ENCODE measurements around the gene JUP. TPM values are rescaled to one million over a fixed set of nuclear protein-coding genes. Genes with fewer than 3 reads are reported as not detected.

The JUP gene
- total RNA-seq, 4 donors from 2014 or later = 22.7 to 96.3 (median 57.6) TPM

- no peak for TF ChIP-seq CTCF (IDR thresholded peaks at IDR 0.05; ENCODE audit: low read depth)
Measured at GRCh38 chr17:41707803-41708669, 78.5 kb downstream of the JUP start.

GRCh38 chr17:41705271-41705991, 81.1 kb downstream of the JUP start:
- TF ChIP-seq CTCF (IDR thresholded peaks at IDR 0.05; ENCODE audit: low read depth) = no peak

Small RNAs within 50 kb of the gene (small RNA-seq; reads per million reads assigned to genes)
- not detected for gene RN7SL399P
- not detected for gene RNA5SP442

Other genes starting within 250 kb of the JUP start
- gene KRT9, start 214.7 kb downstream of the JUP start, total RNA-seq = not detected
- 1 to 10 TPM in 2 of 4 donors, not detected in 2; 2.0 to 2.1 TPM for gene KRT14, start 199.8 kb downstream of the JUP start, total RNA-seq
- gene KRT16, start 173.9 kb downstream of the JUP start, total RNA-seq = 10 to 100 TPM in 2 of 4 donors, 1 to 10 TPM in 1, not detected in 1; 7.5 to 42.0 (median 30.4) TPM
- not detected for gene KRT17, start 162.1 kb downstream of the JUP start, total RNA-seq
- 1,000 to 10,000 TPM in 1 of 4 donors, 100 to 1,000 TPM in 3; 563 to 1,496 (median 636) TPM for gene EIF1, start 97.8 kb downstream of the JUP start, total RNA-seq
- not detected for gene GAST, start 74.4 kb downstream of the JUP start, total RNA-seq
- not detected for gene HAP1, start 52.1 kb downstream of the JUP start, total RNA-seq
- gene P3H4, start 25.2 kb upstream of the JUP start, total RNA-seq = 1 to 10 TPM; 1.8 to 5.8 (median 5.0) TPM
- 10 to 100 TPM; 13.7 to 34.8 (median 23.1) TPM for gene FKBP10, start 26.3 kb upstream of the JUP start, total RNA-seq
- gene NT5C3B, start 49.5 kb upstream of the JUP start, total RNA-seq = 10 to 100 TPM; 26.7 to 54.4 (median 49.2) TPM
- under 1 TPM in 3 of 4 donors, not detected in 1; 0.51 to 0.66 (median 0.57) TPM for gene KLHL10, start 51.1 kb upstream of the JUP start, total RNA-seq
- gene KLHL11, start 78.7 kb upstream of the JUP start, total RNA-seq = 10 to 100 TPM; 15.1 to 20.5 (median 17.8) TPM
- 10 to 100 TPM; 50.9 to 75.9 (median 64.1) TPM for gene ACLY, start 132.2 kb upstream of the JUP start, total RNA-seq
- gene ODAD4, start 143.9 kb upstream of the JUP start, total RNA-seq = under 1 TPM; 0.33 to 0.88 (median 0.44) TPM
- 10 to 100 TPM; 25.4 to 96.1 (median 55.2) TPM for gene CNP, start 180.1 kb upstream of the JUP start, total RNA-seq
- 10 to 100 TPM; 70.1 to 79.6 (median 76.4) TPM for gene DNAJC7, start 230.7 kb upstream of the JUP start, total RNA-seq
- gene NKIRAS2, start 233.4 kb upstream of the JUP start, total RNA-seq = 10 to 100 TPM; 21.2 to 37.1 (median 29.0) TPM